HepG2 (cell line): ENCODE measurements around the gene SLBP. TPM values are rescaled to one million over a fixed set of nuclear protein-coding genes. Genes with fewer than 3 reads are reported as not detected.

Experiments
- AGO1 ChIP-seq: fragments of 200-400 bp; formaldehyde crosslinking; IDR thresholded peaks from 2 replicates; pipeline ENCODE4 v1.6.1; 2017; ENCODE audit warnings: mild to moderate bottlenecking, low read depth, low read length, moderate library complexity; ENCODE audit not compliant: poor library complexity, severe bottlenecking
- ERF ChIP-seq: IDR thresholded peaks from 2 replicates; pipeline ENCODE4 v1.6.1; 2018; ENCODE audit warnings: missing biosample characterization, missing genetic modification reagents
- GRHL1 ChIP-seq: sonication (generic); formaldehyde crosslinking; conservative IDR thresholded peaks from 2 replicates; pipeline ENCODE4 v1.8.0; 2022; ENCODE audit warnings: missing genetic modification reagents
- HDAC2 ChIP-seq: sonication (generic); formaldehyde crosslinking; IDR thresholded peaks from 2 replicates; pipeline ENCODE4 v1.4.0; 2020; ENCODE audit warnings: missing genetic modification reagents
- HIVEP1 ChIP-seq: sonication (generic); formaldehyde crosslinking; IDR thresholded peaks from 2 replicates; pipeline ENCODE4 v1.4.0; 2020; ENCODE audit warnings: mild to moderate bottlenecking, missing genetic modification reagents
- HMGXB4 ChIP-seq, 2 experiments: sonication (generic) in 1 of 2; formaldehyde crosslinking in 1 of 2; IDR thresholded peaks; 2 replicates each; pipeline versions ENCODE4 v1.4.0 to v1.6.1; 2018 to 2020; ENCODE audit warnings: missing genetic modification reagents in 2 of 2, borderline replicate concordance in 1 of 2, low read depth in 1 of 2, mild to moderate bottlenecking in 1 of 2, missing biosample characterization in 1 of 2
- KDM2A ChIP-seq: sonication (generic); formaldehyde crosslinking; IDR thresholded peaks from 2 replicates; pipeline ENCODE4 v1.4.0; 2020; ENCODE audit warnings: low read depth, missing genetic modification reagents, borderline replicate concordance
- MEIS2 ChIP-seq: sonication (generic); formaldehyde crosslinking; IDR thresholded peaks from 2 replicates; pipeline ENCODE4 v1.9.0; 2021; ENCODE audit warnings: mild to moderate bottlenecking, missing genetic modification reagents
- MYC ChIP-seq: sonication (generic); formaldehyde crosslinking; IDR thresholded peaks from 2 replicates; pipeline ENCODE4 v1.9.0; 2021; ENCODE audit warnings: missing genetic modification reagents, borderline replicate concordance
- NCOA1 ChIP-seq: sonication (generic); formaldehyde crosslinking; IDR thresholded peaks from 2 replicates; pipeline ENCODE4 v1.9.0; 2021; ENCODE audit warnings: missing genetic modification reagents
- PCBP1 ChIP-seq: fragments of 200-400 bp; formaldehyde crosslinking; IDR thresholded peaks from 2 replicates; pipeline ENCODE4 v1.6.1; 2017; ENCODE audit warnings: mild to moderate bottlenecking, low read depth, low read length, borderline replicate concordance
- POLR2G ChIP-seq: fragments of 200-400 bp; formaldehyde crosslinking; IDR thresholded peaks from 2 replicates; pipeline ENCODE4 v1.6.1; 2018; ENCODE audit warnings: mild to moderate bottlenecking, low read depth, low read length, moderate library complexity
- SNAPC2 ChIP-seq: sonication (generic); formaldehyde crosslinking; IDR thresholded peaks from 2 replicates; pipeline ENCODE4 v1.8.1; 2022; ENCODE audit warnings: mild to moderate bottlenecking, missing genetic modification reagents
- SP140L ChIP-seq: sonication (generic); formaldehyde crosslinking; IDR thresholded peaks from 2 replicates; pipeline ENCODE4 v1.4.0; 2020; ENCODE audit warnings: missing genetic modification reagents, borderline replicate concordance
- ZBTB7A ChIP-seq: sonication (generic); formaldehyde crosslinking; IDR thresholded peaks from 2 replicates; pipeline ENCODE4 v1.8.0; 2022; ENCODE audit warnings: mild to moderate bottlenecking, missing genetic modification reagents
- ZBTB7B ChIP-seq: sonication (generic); formaldehyde crosslinking; IDR thresholded peaks from 2 replicates; pipeline ENCODE4 v1.4.0; 2020; ENCODE audit warnings: missing genetic modification reagents
- ZFAT ChIP-seq: sonication (generic); formaldehyde crosslinking; conservative IDR thresholded peaks from 2 replicates; pipeline ENCODE4 v1.8.1; 2023; ENCODE audit warnings: missing genetic modification reagents, inconsistent platforms
- ZNF317 ChIP-seq: sonication (generic); formaldehyde crosslinking; IDR thresholded peaks from 2 replicates; pipeline ENCODE4 v1.5.0; 2020; ENCODE audit warnings: mild to moderate bottlenecking, missing genetic modification reagents
- ZNF350 ChIP-seq: sonication (generic); formaldehyde crosslinking; IDR thresholded peaks from 2 replicates; pipeline ENCODE4 v1.4.0; 2020; ENCODE audit warnings: mild to moderate bottlenecking, low read depth, missing genetic modification reagents, borderline replicate concordance
- ZNF550 ChIP-seq: sonication (generic); formaldehyde crosslinking; IDR thresholded peaks from 2 replicates; pipeline ENCODE4 v1.4.0; 2020; ENCODE audit warnings: mild to moderate bottlenecking, missing genetic modification reagents, borderline replicate concordance
- ZNF589 ChIP-seq: sonication (generic); formaldehyde crosslinking; conservative IDR thresholded peaks from 2 replicates; pipeline ENCODE4 v1.8.0; 2022; ENCODE audit warnings: mild to moderate bottlenecking, moderate library complexity, missing genetic modification reagents
- ZNF619 ChIP-seq: sonication (generic); formaldehyde crosslinking; IDR thresholded peaks from 2 replicates; pipeline ENCODE4 v1.4.0; 2020; ENCODE audit warnings: mild to moderate bottlenecking, missing genetic modification reagents
- polyA plus RNA-seq, 8 experiments: library from polyadenylated mRNA; depleted of rRNA in 3 of 8; stranded (reverse) in 7 of 8; unstranded in 1 of 8; fragments of >200 nt; fragmentation: Illumina TruSeq in 4 of 8; extraction: Trizol in 4 of 8; gene quantifications; 2 replicates each; pipeline versions ENCODE4 v1.2.1 to v1.2.3, GENCODE V29; 2011 to 2016; ENCODE audit warnings: low read depth in 4 of 8, missing spikeins in 1 of 8, mixed read lengths in 1 of 8; ENCODE audit not compliant: insufficient read depth in 1 of 8
- total RNA-seq, 5 experiments: library from RNA; depleted of rRNA; stranded (reverse); fragments of >200 nt; fragmentation: Illumina TruSeq; extraction: Trizol; gene quantifications; 2 replicates each; pipeline ENCODE4 v1.2.3, GENCODE V29; 2016; ENCODE audit warnings: low read depth in 1 of 5
- TF ChIP-seq, protein P1 (sequence below): sonication (generic); formaldehyde crosslinking; IDR thresholded peaks from 2 replicates; pipeline ENCODE4 v1.4.0; 2020; ENCODE audit warnings: missing genetic modification reagents, borderline replicate concordance

Gene SLBP
- total and polyA plus RNA-seq, 2 of the 13 experiments (the other 11 are each of a cell fraction or from before 2014, with no cell fraction given): 43.9 to 104 TPM

GRCh38 chr4:1748465-1748995, 36.4 kb upstream of the SLBP start (continued):
- TF ChIP-seq HIVEP1 (CRISPR knock-in tag): no peak
- TF ChIP-seq ZBTB7A: peak; percentile 89; the same call in 1 of the 2 replicates
- TF ChIP-seq ZNF619: no peak
- TF ChIP-seq HDAC2: 0 out of 2 replicates have a peak, but pooled peaks have one; percentile 34
- peak; percentile 58; the same call in 1 of the 2 replicates for TF ChIP-seq ERF
- peak in 1 of 2 experiments; percentile 66; a peak in 2 of 4 replicates for TF ChIP-seq HMGXB4 (CRISPR knock-in tag; IDR thresholded peaks at IDR 0.05; ENCODE audit: borderline replicate concordance in 1 of 2, low read depth in 1 of 2)
- TF ChIP-seq POLR2G: no peak
- TF ChIP-seq KDM2A (CRISPR knock-in tag): peak; percentile 75; the same call in 1 of the 2 replicates
- no peak for TF ChIP-seq ZNF350 (CRISPR knock-in tag)
- TF ChIP-seq PCBP1: peak; percentile 87; the same call in 1 of the 2 replicates
- peak; percentile 95 for TF ChIP-seq ZBTB7B (CRISPR knock-in tag)
- peak; percentile 77 for TF ChIP-seq AGO1
- TF ChIP-seq MYC (CRISPR knock-in tag): peak; percentile 34; the same call in 1 of the 2 replicates
- TF ChIP-seq ZNF317 (CRISPR knock-in tag): no peak
- 0 out of 2 replicates have a peak, but pooled peaks have one; percentile 15 for TF ChIP-seq MEIS2 (CRISPR knock-in tag)
- TF ChIP-seq SNAPC2: no peak
- TF ChIP-seq NCOA1 (CRISPR knock-in tag): 0 out of 2 replicates have a peak, but pooled peaks have one; percentile 17
- TF ChIP-seq ZFAT (CRISPR knock-in tag): no peak
- TF ChIP-seq GRHL1 (CRISPR knock-in tag): no peak
- no peak for TF ChIP-seq SP140L (CRISPR knock-in tag)
- TF ChIP-seq, protein P1, sequence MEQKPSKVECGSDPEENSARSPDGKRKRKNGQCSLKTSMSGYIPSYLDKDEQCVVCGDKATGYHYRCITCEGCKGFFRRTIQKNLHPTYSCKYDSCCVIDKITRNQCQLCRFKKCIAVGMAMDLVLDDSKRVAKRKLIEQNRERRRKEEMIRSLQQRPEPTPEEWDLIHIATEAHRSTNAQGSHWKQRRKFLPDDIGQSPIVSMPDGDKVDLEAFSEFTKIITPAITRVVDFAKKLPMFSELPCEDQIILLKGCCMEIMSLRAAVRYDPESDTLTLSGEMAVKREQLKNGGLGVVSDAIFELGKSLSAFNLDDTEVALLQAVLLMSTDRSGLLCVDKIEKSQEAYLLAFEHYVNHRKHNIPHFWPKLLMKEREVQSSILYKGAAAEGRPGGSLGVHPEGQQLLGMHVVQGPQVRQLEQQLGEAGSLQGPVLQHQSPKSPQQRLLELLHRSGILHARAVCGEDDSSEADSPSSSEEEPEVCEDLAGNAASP (CRISPR knock-in tag): 0 out of 2 replicates have a peak, but pooled peaks have one; percentile 48
- no peak for TF ChIP-seq ZNF550 (CRISPR knock-in tag)
- TF ChIP-seq ZNF589: no peak
